GM18520 (cell line): ENCODE results near the gene DISC1.
"Not testable (repeated sequence)": the region's sequence is repeated elsewhere in the genome, so short reads cannot be mapped to it uniquely, and the experiment has no call there.

Experiments
- ATAC-seq: cut with Tn5 transposase; IDR thresholded peaks from one replicate; pipeline ENCODE4 v1.9.1; 2021; ENCODE audit not compliant: unreplicated experiment

The DISC1 gene

GRCh38 chr1:231943084-231943483 lies 316.5 kb downstream of the DISC1 start:
- ATAC-seq, result no peak

- ATAC-seq, result not testable (repeated sequence)
These were observed 321.5 kb downstream of the DISC1 start for GRCh38 chr1:231948102-231948501.

GRCh38 chr1:231949277-231950091 lies 322.9 kb downstream of the DISC1 start:
- no peak for ATAC-seq

GRCh38 chr1:231950331-231951128 lies 323.9 kb downstream of the DISC1 start:
- ATAC-seq, result no peak

GRCh38 chr1:231951374-231951773 lies 324.8 kb downstream of the DISC1 start:
- ATAC-seq, result no peak

GRCh38 chr1:231952154-231952553 lies 325.6 kb downstream of the DISC1 start:
- ATAC-seq, result no peak

GRCh38 chr1:231953660-231954059 lies 327.1 kb downstream of the DISC1 start:
- ATAC-seq, result no peak

- no peak for ATAC-seq
These were observed 328.2 kb downstream of the DISC1 start for GRCh38 chr1:231954751-231955150.

- ATAC-seq, result no peak
These were observed 330.8 kb downstream of the DISC1 start for GRCh38 chr1:231957359-231957758.

GRCh38 chr1:231958448-231958847 lies 331.9 kb downstream of the DISC1 start:
- ATAC-seq, result no peak

GRCh38 chr1:231959225-231959884 lies 332.8 kb downstream of the DISC1 start:
- ATAC-seq, result no peak

- not testable (repeated sequence) for ATAC-seq
These were observed 335.2 kb downstream of the DISC1 start for GRCh38 chr1:231961801-231962200.

- no peak for ATAC-seq
These were observed 336.0 kb downstream of the DISC1 start for GRCh38 chr1:231962636-231963035.

GRCh38 chr1:231964241-231964640 lies 337.7 kb downstream of the DISC1 start:
- no peak for ATAC-seq

- ATAC-seq, result no peak
These were observed 338.4 kb downstream of the DISC1 start for GRCh38 chr1:231964961-231965360.

GRCh38 chr1:231965615-231966014 lies 339.0 kb downstream of the DISC1 start:
- ATAC-seq, result no peak

GRCh38 chr1:231966983-231967382 lies 340.4 kb downstream of the DISC1 start:
- ATAC-seq, result no peak

- ATAC-seq, result no peak
These were observed 342.5 kb downstream of the DISC1 start for GRCh38 chr1:231969076-231969475.

GRCh38 chr1:231969761-231970160 lies 343.2 kb downstream of the DISC1 start:
- ATAC-seq, result not testable (repeated sequence)

GRCh38 chr1:231970684-231971083 lies 344.1 kb downstream of the DISC1 start:
- no peak for ATAC-seq

- ATAC-seq, result no peak
These were observed 345.0 kb downstream of the DISC1 start for GRCh38 chr1:231971397-231972110.
